ENCODE data around the gene FBXL17. TPM values are rescaled to one million over a fixed set of nuclear protein-coding genes. Genes with fewer than 3 reads are reported as not detected.

FBXL17 gene
- total and polyA plus RNA-seq, 2 of the 4 experiments (the other 2 are of a cell fraction) = 3.9 to 8.1 TPM

- Histone ChIP-seq H3K56ac (ENCODE audit: extremely low read depth, insufficient read depth, low read length) (no peak overlapping the region), H2BK120ac (ENCODE audit: low read depth, low read length) (no peak overlapping the region), H2BK15ac (ENCODE audit: low read depth, low read length) (no peak overlapping the region), H3K36me3 (ENCODE audit: control insufficient read depth, insufficient read depth, low read length) (no peaks in the 10 kb centered on the region), H3K9ac (ENCODE audit: low read depth, low read length) (no peak overlapping the region), H3K4ac (ENCODE audit: low read depth, low read length) (no peak overlapping the region), H2AK9ac (replicated peaks; ENCODE audit: low read depth, low read length, poor library complexity) (no peak overlapping the region), H3K27ac (ENCODE audit: insufficient read depth, low read length) (no peak overlapping the region), H2AFZ (replicated peaks; ENCODE audit: low read length, poor library complexity) (no peak overlapping the region), H2BK5ac (ENCODE audit: low read depth, low read length, poor library complexity, severe bottlenecking) (no peak overlapping the region), H3K23ac (ENCODE audit: low read depth, low read length) (no peak overlapping the region), H3K18ac (ENCODE audit: low read depth, low read length) (no peak overlapping the region), H2AK5ac (ENCODE audit: low read depth, low read length) (no peak overlapping the region), H2BK20ac (ENCODE audit: low read depth, low read length) (no peak overlapping the region), H3K9me1 (ENCODE audit: insufficient read depth, low read length) (no peaks in the 10 kb centered on the region), H3K4me2 (ENCODE audit: low read depth, low read length) (no peak overlapping the region), H3K9me3 (ENCODE audit: control insufficient read depth, insufficient read depth, low read length) (no peaks in the 10 kb centered on the region), H4K5ac (ENCODE audit: low read depth, low read length) (no peak overlapping the region), H3K4me1 (ENCODE audit: control insufficient read depth, insufficient read depth, low read length) (no peaks in the 10 kb centered on the region), H3K79me1 (ENCODE audit: low read depth in 1 of 2, low read length in 2 of 2) (no peaks in the 10 kb centered on the region), H3K14ac (replicated peaks; ENCODE audit: low read depth, low read length) (no peak overlapping the region), H4K8ac (ENCODE audit: low read depth in 2 of 2, low read length in 2 of 2) (no peak overlapping the region), H3K4me3 (ENCODE audit: insufficient read depth, low read depth, low read length) (no peak overlapping the region), H4K91ac (ENCODE audit: insufficient read depth, low read depth, low read length) (no peak overlapping the region), H4K20me1 (ENCODE audit: insufficient read depth, low read length) (no peaks in the 10 kb centered on the region), H3K27me3 (ENCODE audit: control insufficient read depth, insufficient read depth, low read length) (no peaks in the 10 kb centered on the region)
- in situ Hi-C loops (cut with MboI; ENCODE audit: low sequenced_read_pairs) = no loop called here
- TF ChIP-seq RCOR1 (IDR thresholded peaks at IDR 0.05; ENCODE audit: insufficient replicate concordance, low read length) (no peak), RAD21 (IDR thresholded peaks at IDR 0.05; ENCODE audit: low read length) (no peak)
- BruUV-seq (replicated peaks) = no TSS peak
- DNase-seq (no peak), ATAC-seq (ENCODE audit: low read depth) (no peak)
- ChIA-PET POLR2A (ENCODE audit: unreplicated experiment) (no interaction called here), CTCF (interaction anchor here (0.6 kb wide), 1 partner anchor 38 kb away, joined by 3 read pairs; no protein-coding TSS in a partner anchor)
- dilution Hi-C loops (cut with HindIII; ENCODE audit: low sequenced_read_pairs, unreplicated experiment) = no loop called here
- intact Hi-C loops (cut with micrococcal nuclease) = no loop called here
Measured at GRCh38 chr5:108297042-108297601, 84.8 kb downstream of the FBXL17 start.

Data from IMR-90 (cell line).